Mesodermal cell (in vitro differentiated cells): ENCODE data around the gene OR2D3. TPM values are rescaled to one million over a fixed set of nuclear protein-coding genes. Genes with fewer than 3 reads are reported as not detected.
"Not testable (repeated sequence)": the region's sequence is repeated elsewhere in the genome, so short reads cannot be mapped to it uniquely, and the experiment has no call there.

ENCODE experiments used
- H3K27ac ChIP-seq: 2 replicates; pipeline ENCODE4 v1.7.0; 2013; ENCODE audit warnings: mild to moderate bottlenecking, low read depth, low read length, moderate library complexity; ENCODE audit not compliant: severe bottlenecking
- H3K36me3 ChIP-seq: 2 replicates; pipeline ENCODE4 v1.7.1; 2013; ENCODE audit warnings: mild to moderate bottlenecking, low read length, moderate library complexity; ENCODE audit not compliant: control insufficient read depth, insufficient read depth
- H3K4me1 ChIP-seq: one replicate; pipeline ENCODE4 v1.7.1; 2013; ENCODE audit warnings: mild to moderate bottlenecking, low read length; ENCODE audit not compliant: insufficient read depth, control insufficient read depth, poor library complexity, severe bottlenecking
- H3K4me3 ChIP-seq: 2 replicates; pipeline ENCODE4 v1.7.0; 2013; ENCODE audit warnings: low read length, control low read depth, mild to moderate bottlenecking; ENCODE audit not compliant: insufficient read depth, poor library complexity, severe bottlenecking; ENCODE audit errors: extremely low read depth
- H3K9me3 ChIP-seq: 2 replicates; pipeline ENCODE4 v1.7.1; 2013; ENCODE audit warnings: mild to moderate bottlenecking, low read length, moderate library complexity; ENCODE audit not compliant: control insufficient read depth
- WGBS, 2 experiments: methylation state at CpG; one replicate each; pipeline ENCODE4 v1.1.5; 2013; ENCODE audit warnings: missing lambda C conversion rate in 2 of 2; ENCODE audit not compliant: insufficient coverage in 2 of 2; 5-methylcytosine and 5-hydroxymethylcytosine counted together
- polyA plus RNA-seq, 2 experiments: library from polyadenylated mRNA; stranded (reverse); fragments of 50-300 nt; gene quantifications; one replicate each; pipeline ENCODE4 v1.2.3, GENCODE V29; 2013

Gene OR2D3
- not detected for polyA plus RNA-seq (2013, experiment 1 of 2)
- not detected for polyA plus RNA-seq (2013, experiment 2 of 2)

- H3K36me3 ChIP-seq = no peaks in the 10 kb centered on the region
- H3K4me1 ChIP-seq = no peaks in the 10 kb centered on the region
- H3K4me3 ChIP-seq = no peak within 1 kb of the TSS
- no peak within 1 kb of the TSS for H3K27ac ChIP-seq
- no peaks in the 10 kb centered on the region for H3K9me3 ChIP-seq
- WGBS, 2 experiments = no CpG with 5 or more reads among the region's 1 CpG
These were observed at the start of gene OR2D3 for GRCh38 chr11:6920702-6921101. Gene OR2D3, plus strand, starts transcription at chr11:6921002. Its CDS starts 0 bp downstream, at chr11:6921002.

- Histone ChIP-seq H3K27ac (no peak overlapping the region), H3K4me3 (no peak overlapping the region), H3K4me1 (no peaks in the 10 kb centered on the region), H3K9me3 (no peaks in the 10 kb centered on the region), H3K36me3 (no peaks in the 10 kb centered on the region)
- WGBS, 2 experiments = no CpG with 5 or more reads among the region's 1 CpG
These were observed 49.5 kb upstream of the OR2D3 start for GRCh38 chr11:6871278-6871677.

GRCh38 chr11:6875761-6876160, 45.0 kb upstream of the OR2D3 start:
- Histone ChIP-seq H3K36me3 (no peaks in the 10 kb centered on the region), H3K4me1 (no peaks in the 10 kb centered on the region), H3K4me3 (no peak overlapping the region), H3K9me3 (no peaks in the 10 kb centered on the region), H3K27ac (no peak overlapping the region)
- WGBS, 2 experiments = 83% methylated on average over 1 of the region's 2 CpGs; no CpG with 5 or more reads in 1 of the 2 experiments

GRCh38 chr11:6876325-6876724, 44.5 kb upstream of the OR2D3 start, which contains the start of gene OR10A4:
Gene OR10A4, plus strand, starts transcription at chr11:6876625. Its CDS starts 23 bp downstream, at chr11:6876648.
- WGBS, 2 experiments = 50 to 94% methylated on average over 1 of the region's 1 CpG
- no peak within 1 kb of the TSS for H3K27ac ChIP-seq
- H3K4me3 ChIP-seq = no peak within 1 kb of the TSS
- no peaks in the 10 kb centered on the region for H3K9me3 ChIP-seq
- no peaks in the 10 kb centered on the region for H3K4me1 ChIP-seq
- H3K36me3 ChIP-seq = no peaks in the 10 kb centered on the region

GRCh38 chr11:6876914-6877313, 43.9 kb upstream of the OR2D3 start:
- no peaks in the 10 kb centered on the region for H3K36me3 ChIP-seq
- no peaks in the 10 kb centered on the region for H3K9me3 ChIP-seq
- no peaks in the 10 kb centered on the region for H3K4me1 ChIP-seq
- no peak overlapping the region for H3K4me3 ChIP-seq
- H3K27ac ChIP-seq = no peak overlapping the region
- WGBS, 2 experiments = 88 to 92% methylated on average over 3 of the region's 3 CpGs

- Histone ChIP-seq H3K4me3 (no peak overlapping the region), H3K36me3 (no peaks in the 10 kb centered on the region), H3K4me1 (no peaks in the 10 kb centered on the region)
These were observed 38.1 kb upstream of the OR2D3 start for GRCh38 chr11:6882751-6883150.

GRCh38 chr11:6887711-6888110, 33.1 kb upstream of the OR2D3 start:
- H3K9me3 ChIP-seq, H3K4me3 ChIP-seq, H3K27ac ChIP-seq, H3K36me3 ChIP-seq, H3K4me1 ChIP-seq: not testable (repeated sequence)
- 92% methylated on average over 2 of the region's 5 CpGs; no CpG with 5 or more reads in 1 of the 2 experiments for WGBS, 2 experiments

More at GRCh38 chr11:6882751-6883150, 38.1 kb upstream of the OR2D3 start:
- H3K27ac ChIP-seq = no peak overlapping the region
- no peaks in the 10 kb centered on the region for H3K9me3 ChIP-seq

GRCh38 chr11:6888830-6889229, 32.0 kb upstream of the OR2D3 start:
- 75 to 90% methylated on average over 2 of the region's 4 CpGs for WGBS, 2 experiments
- Histone ChIP-seq H3K4me3 (no peak overlapping the region), H3K27ac (no peak overlapping the region), H3K9me3 (peaks cover 4% of the 10 kb centered on the region), H3K36me3 (no peaks in the 10 kb centered on the region), H3K4me1 (no peaks in the 10 kb centered on the region)

- no peak overlapping the region for H3K4me3 ChIP-seq
These were observed 31.0 kb upstream of the OR2D3 start for GRCh38 chr11:6889835-6890234.

GRCh38 chr11:6892400-6892799, 28.4 kb upstream of the OR2D3 start, which contains the start of gene OR2D2:
Gene OR2D2, minus strand, starts transcription at chr11:6892500. Its CDS starts 0 bp downstream, at chr11:6892500.
- no CpG with 5 or more reads among the region's 2 CpGs for WGBS, 2 experiments
- Histone ChIP-seq H3K27ac (no peak within 1 kb of the TSS), H3K4me3 (no peak within 1 kb of the TSS), H3K4me1 (no peaks in the 10 kb centered on the region), H3K9me3 (peaks cover 4% of the 10 kb centered on the region), H3K36me3 (no peaks in the 10 kb centered on the region)

More at GRCh38 chr11:6889835-6890234, 31.0 kb upstream of the OR2D3 start:
- no peak overlapping the region for H3K27ac ChIP-seq
- no peaks in the 10 kb centered on the region for H3K36me3 ChIP-seq
- WGBS, 2 experiments = no CpG with 5 or more reads among the region's 1 CpG
- H3K9me3 ChIP-seq = peaks cover 4% of the 10 kb centered on the region
- H3K4me1 ChIP-seq = no peaks in the 10 kb centered on the region

GRCh38 chr11:6894097-6894496, 26.7 kb upstream of the OR2D3 start:
- no peaks in the 10 kb centered on the region for H3K36me3 ChIP-seq
- H3K4me3 ChIP-seq = no peak overlapping the region
- no peaks in the 10 kb centered on the region for H3K4me1 ChIP-seq
- H3K27ac ChIP-seq = no peak overlapping the region
- no peaks in the 10 kb centered on the region for H3K9me3 ChIP-seq
